RCC 7860 (cell line): ENCODE measurements around the gene USP17L25.
"Not testable (repeated sequence)": the region's sequence is repeated elsewhere in the genome, so short reads cannot be mapped to it uniquely, and the experiment has no call there.

Source experiments
- DNase-seq: peaks from one replicate; pipeline ENCODE4 v3.0.0-alpha.2; 2015; ENCODE audit warnings: low spot score
- FAIRE-seq: peaks from 2 replicates; lab custom pipeline; 2012; peaks lifted over from hg19 to GRCh38; lab: Jason Lieb, UNC

Gene USP17L25, protein sequence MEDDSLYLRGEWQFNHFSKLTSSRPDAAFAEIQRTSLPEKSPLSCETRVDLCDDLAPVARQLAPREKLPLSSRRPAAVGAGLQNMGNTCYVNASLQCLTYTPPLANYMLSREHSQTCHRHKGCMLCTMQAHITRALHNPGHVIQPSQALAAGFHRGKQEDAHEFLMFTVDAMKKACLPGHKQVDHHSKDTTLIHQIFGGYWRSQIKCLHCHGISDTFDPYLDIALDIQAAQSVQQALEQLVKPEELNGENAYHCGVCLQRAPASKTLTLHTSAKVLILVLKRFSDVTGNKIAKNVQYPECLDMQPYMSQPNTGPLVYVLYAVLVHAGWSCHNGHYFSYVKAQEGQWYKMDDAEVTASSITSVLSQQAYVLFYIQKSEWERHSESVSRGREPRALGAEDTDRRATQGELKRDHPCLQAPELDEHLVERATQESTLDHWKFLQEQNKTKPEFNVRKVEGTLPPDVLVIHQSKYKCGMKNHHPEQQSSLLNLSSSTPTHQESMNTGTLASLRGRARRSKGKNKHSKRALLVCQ

DNA sequence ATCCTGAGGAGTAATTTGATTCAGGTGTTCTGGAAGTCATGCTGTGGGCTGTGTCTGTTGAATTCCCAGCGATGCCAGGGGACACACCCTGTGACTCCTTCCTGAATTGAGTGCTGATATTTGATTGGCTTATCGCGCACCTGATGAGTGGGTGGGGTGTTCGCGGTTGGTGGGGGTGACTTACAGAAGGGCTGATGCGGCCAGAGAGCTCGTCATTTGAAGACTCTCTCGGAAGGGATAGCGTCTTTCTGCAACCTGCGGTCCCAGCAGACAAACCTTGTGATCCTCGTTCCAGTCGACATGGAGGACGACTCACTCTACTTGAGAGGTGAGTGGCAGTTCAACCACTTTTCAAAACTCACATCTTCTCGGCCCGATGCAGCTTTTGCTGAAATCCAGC is at the start of gene USP17L25:
USP17L25 (plus strand) TSS at position 301 of the 400 bp plus-strand sequence; CDS start at position 301, 0 bp downstream.
- DNase-seq, FAIRE-seq: not testable (repeated sequence)

DNA sequence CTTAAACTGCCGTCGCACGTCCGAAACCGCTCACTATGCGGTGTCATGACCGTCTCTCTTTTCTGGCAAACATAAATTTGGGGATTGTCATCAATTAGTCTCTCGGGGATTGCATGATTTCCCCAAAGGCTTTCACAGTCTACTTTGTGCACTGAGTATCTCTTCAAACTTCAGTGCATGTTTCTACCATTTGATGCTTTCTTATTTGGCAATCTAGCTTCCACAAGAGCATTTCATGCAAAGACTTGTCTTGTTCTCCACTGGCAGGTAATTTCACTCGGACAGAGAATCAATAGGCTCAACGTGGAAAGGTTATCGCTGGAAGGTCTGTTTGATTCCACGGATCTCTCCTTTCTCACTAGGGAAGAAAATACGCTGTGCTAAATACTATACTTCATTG is 5.5 kb upstream of the USP17L25 start:
- not testable (repeated sequence) for FAIRE-seq

DNA sequence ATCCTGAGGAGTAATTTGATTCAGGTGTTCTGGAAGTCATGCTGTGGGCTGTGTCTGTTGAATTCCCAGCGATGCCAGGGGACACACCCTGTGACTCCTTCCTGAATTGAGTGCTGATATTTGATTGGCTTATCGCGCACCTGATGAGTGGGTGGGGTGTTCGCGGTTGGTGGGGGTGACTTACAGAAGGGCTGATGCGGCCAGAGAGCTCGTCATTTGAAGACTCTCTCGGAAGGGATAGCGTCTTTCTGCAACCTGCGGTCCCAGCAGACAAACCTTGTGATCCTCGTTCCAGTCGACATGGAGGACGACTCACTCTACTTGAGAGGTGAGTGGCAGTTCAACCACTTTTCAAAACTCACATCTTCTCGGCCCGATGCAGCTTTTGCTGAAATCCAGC is 4.8 kb upstream of the USP17L25 start, which contains the start of gene USP17L24:
USP17L24 (plus strand) TSS at position 301 of the 400 bp plus-strand sequence; CDS start at position 301, 0 bp downstream.
- DNase-seq, FAIRE-seq: not testable (repeated sequence)

More for the DNA sequence above, 5.5 kb upstream of the USP17L25 start:
- not testable (repeated sequence) for DNase-seq

DNA sequence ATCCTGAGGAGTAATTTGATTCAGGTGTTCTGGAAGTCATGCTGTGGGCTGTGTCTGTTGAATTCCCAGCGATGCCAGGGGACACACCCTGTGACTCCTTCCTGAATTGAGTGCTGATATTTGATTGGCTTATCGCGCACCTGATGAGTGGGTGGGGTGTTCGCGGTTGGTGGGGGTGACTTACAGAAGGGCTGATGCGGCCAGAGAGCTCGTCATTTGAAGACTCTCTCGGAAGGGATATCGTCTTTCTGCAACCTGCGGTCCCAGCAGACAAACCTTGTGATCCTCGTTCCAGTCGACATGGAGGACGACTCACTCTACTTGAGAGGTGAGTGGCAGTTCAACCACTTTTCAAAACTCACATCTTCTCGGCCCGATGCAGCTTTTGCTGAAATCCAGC is 4.6 kb downstream of the USP17L25 start, which contains the start of gene USP17L26:
USP17L26 (plus strand) TSS at position 301 of the 400 bp plus-strand sequence; CDS start at position 301, 0 bp downstream.
- not testable (repeated sequence) for DNase-seq, FAIRE-seq

DNA sequence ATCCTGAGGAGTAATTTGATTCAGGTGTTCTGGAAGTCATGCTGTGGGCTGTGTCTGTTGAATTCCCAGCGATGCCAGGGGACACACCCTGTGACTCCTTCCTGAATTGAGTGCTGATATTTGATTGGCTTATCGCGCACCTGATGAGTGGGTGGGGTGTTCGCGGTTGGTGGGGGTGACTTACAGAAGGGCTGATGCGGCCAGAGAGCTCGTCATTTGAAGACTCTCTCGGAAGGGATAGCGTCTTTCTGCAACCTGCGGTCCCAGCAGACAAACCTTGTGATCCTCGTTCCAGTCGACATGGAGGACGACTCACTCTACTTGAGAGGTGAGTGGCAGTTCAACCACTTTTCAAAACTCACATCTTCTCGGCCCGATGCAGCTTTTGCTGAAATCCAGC is 9.4 kb downstream of the USP17L25 start, which contains the start of gene USP17L5:
USP17L5 (plus strand) TSS at position 301 of the 400 bp plus-strand sequence; CDS start at position 301, 0 bp downstream.
- not testable (repeated sequence) for DNase-seq, FAIRE-seq

GRCh38 chr4:9343848-9344247 is 14.1 kb downstream of the USP17L25 start, which contains the start of gene USP17L27:
Gene USP17L27 (plus strand): TSS chr4:9344148. CDS start chr4:9344148, 0 bp downstream.
- FAIRE-seq, DNase-seq: not testable (repeated sequence)

GRCh38 chr4:9348593-9348992 is 18.9 kb downstream of the USP17L25 start, which contains the start of gene USP17L28:
Gene USP17L28 (plus strand): TSS chr4:9348893. CDS start chr4:9348893, 0 bp downstream.
- FAIRE-seq: not testable (repeated sequence)

DNA sequence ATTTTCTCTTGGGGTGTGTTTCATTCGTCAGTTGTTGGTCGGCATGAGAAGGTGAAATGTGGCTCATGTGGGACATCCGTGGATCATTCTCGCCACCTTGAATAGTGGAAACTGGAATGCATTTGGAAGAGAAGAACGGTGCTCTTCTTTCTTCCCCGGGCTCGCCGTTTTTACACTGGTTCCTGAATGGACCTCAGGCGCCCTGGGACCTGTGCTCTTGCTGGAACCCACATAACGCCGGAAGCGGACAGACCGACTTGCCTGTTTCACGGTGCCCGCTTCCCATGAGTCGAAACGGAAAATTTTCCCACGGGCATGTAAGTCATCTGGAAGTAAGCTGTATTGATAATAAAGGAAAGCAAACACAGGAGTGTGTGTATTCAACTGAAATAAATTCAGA is 21.2 kb downstream of the USP17L25 start:
- DNase-seq, FAIRE-seq: not testable (repeated sequence)

More at GRCh38 chr4:9348593-9348992, 18.9 kb downstream of the USP17L25 start, which contains the start of gene USP17L28:
- not testable (repeated sequence) for DNase-seq

DNA sequence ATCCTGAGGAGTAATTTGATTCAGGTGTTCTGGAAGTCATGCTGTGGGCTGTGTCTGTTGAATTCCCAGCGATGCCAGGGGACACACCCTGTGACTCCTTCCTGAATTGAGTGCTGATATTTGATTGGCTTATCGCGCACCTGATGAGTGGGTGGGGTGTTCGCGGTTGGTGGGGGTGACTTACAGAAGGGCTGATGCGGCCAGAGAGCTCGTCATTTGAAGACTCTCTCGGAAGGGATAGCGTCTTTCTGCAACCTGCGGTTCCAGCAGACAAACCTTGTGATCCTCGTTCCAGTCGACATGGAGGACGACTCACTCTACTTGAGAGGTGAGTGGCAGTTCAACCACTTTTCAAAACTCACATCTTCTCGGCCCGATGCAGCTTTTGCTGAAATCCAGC is 23.6 kb downstream of the USP17L25 start, which contains the start of gene USP17L29:
USP17L29 (plus strand) TSS at position 301 of the 400 bp plus-strand sequence; CDS start at position 301, 0 bp downstream.
- not testable (repeated sequence) for DNase-seq, FAIRE-seq

DNA sequence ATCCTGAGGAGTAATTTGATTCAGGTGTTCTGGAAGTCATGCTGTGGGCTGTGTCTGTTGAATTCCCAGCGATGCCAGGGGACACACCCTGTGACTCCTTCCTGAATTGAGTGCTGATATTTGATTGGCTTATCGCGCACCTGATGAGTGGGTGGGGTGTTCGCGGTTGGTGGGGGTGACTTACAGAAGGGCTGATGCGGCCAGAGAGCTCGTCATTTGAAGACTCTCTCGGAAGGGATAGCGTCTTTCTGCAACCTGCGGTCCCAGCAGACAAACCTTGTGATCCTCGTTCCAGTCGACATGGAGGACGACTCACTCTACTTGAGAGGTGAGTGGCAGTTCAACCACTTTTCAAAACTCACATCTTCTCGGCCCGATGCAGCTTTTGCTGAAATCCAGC is 33.1 kb downstream of the USP17L25 start, which contains the start of gene USP17L30:
USP17L30 (plus strand) TSS at position 301 of the 400 bp plus-strand sequence; CDS start at position 301, 0 bp downstream.
- FAIRE-seq, DNase-seq: not testable (repeated sequence)

DNA sequence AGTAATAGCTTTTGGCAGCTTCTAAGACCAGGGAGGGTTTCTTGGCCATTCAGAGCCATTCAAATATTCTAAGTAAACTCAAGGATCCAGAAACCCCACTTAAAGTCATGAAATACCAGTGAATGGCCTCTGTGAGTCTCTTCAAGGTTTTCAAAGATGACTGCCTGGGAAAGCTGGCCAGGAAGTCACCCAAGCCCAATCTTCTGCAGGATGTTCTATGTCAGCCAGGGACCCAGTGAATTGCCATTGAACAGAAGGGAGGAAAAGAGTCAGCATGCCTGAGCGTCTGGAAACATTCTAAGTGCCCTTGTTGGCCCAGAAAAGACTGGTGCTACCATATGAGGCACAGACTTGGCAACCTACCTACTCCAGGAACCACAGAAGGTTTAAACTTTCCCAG is 50.2 kb downstream of the USP17L25 start:
- FAIRE-seq: not testable (repeated sequence)

More for the DNA sequence above, 50.2 kb downstream of the USP17L25 start:
- DNase-seq: not testable (repeated sequence)
